Measurements from ENCODE around the gene MACC1.

Gene MACC1

GRCh38 chr7:20199015-20199737, 18.0 kb downstream of the MACC1 start:
- H3K9me3 ChIP-seq (ENCODE audit: control insufficient read depth, low read length), result no peaks in the 10 kb centered on the region
- no peak overlapping the region for H3K4me3 ChIP-seq (ENCODE audit: low read length)
- no peaks in the 10 kb centered on the region for H3K27me3 ChIP-seq (ENCODE audit: control insufficient read depth, insufficient read depth, low read length)
- H3K9ac ChIP-seq (ENCODE audit: low read length), result no peak overlapping the region
- H3K36me3 ChIP-seq (ENCODE audit: control insufficient read depth, insufficient read depth, low read length), result no peaks in the 10 kb centered on the region
- H3K4me1 ChIP-seq (ENCODE audit: control insufficient read depth, insufficient read depth, low read length), result peaks cover 7% of the 10 kb centered on the region

- H3K4me3 ChIP-seq (ENCODE audit: low read length), result no peak overlapping the region
- no peaks in the 10 kb centered on the region for H3K9me3 ChIP-seq (ENCODE audit: control insufficient read depth, low read length)
- H3K9ac ChIP-seq (ENCODE audit: low read length), result no peak overlapping the region
- H3K4me1 ChIP-seq (ENCODE audit: control insufficient read depth, insufficient read depth, low read length), result peaks cover 7% of the 10 kb centered on the region
- no peaks in the 10 kb centered on the region for H3K36me3 ChIP-seq (ENCODE audit: control insufficient read depth, insufficient read depth, low read length)
- H3K27me3 ChIP-seq (ENCODE audit: control insufficient read depth, insufficient read depth, low read length), result no peaks in the 10 kb centered on the region
Observed at GRCh38 chr7:20198260-20198659, 18.9 kb downstream of the MACC1 start.

GRCh38 chr7:20197837-20198236, 19.3 kb downstream of the MACC1 start:
- peaks cover 7% of the 10 kb centered on the region for H3K4me1 ChIP-seq (ENCODE audit: control insufficient read depth, insufficient read depth, low read length)
- no peaks in the 10 kb centered on the region for H3K36me3 ChIP-seq (ENCODE audit: control insufficient read depth, insufficient read depth, low read length)
- no peaks in the 10 kb centered on the region for H3K9me3 ChIP-seq (ENCODE audit: control insufficient read depth, low read length)
- H3K9ac ChIP-seq (ENCODE audit: low read length), result no peak overlapping the region
- no peaks in the 10 kb centered on the region for H3K27me3 ChIP-seq (ENCODE audit: control insufficient read depth, insufficient read depth, low read length)
- no peak overlapping the region for H3K4me3 ChIP-seq (ENCODE audit: low read length)

GRCh38 chr7:20197125-20197748, 19.9 kb downstream of the MACC1 start:
- Histone ChIP-seq H3K4me3 (ENCODE audit: low read length) (no peak overlapping the region), H3K9ac (ENCODE audit: low read length) (no peak overlapping the region), H3K27me3 (ENCODE audit: control insufficient read depth, insufficient read depth, low read length) (no peaks in the 10 kb centered on the region), H3K9me3 (ENCODE audit: control insufficient read depth, low read length) (no peaks in the 10 kb centered on the region), H3K4me1 (ENCODE audit: control insufficient read depth, insufficient read depth, low read length) (peaks cover 7% of the 10 kb centered on the region), H3K36me3 (ENCODE audit: control insufficient read depth, insufficient read depth, low read length) (no peaks in the 10 kb centered on the region)

- H3K36me3 ChIP-seq (ENCODE audit: control insufficient read depth, insufficient read depth, low read length), result no peaks in the 10 kb centered on the region
- H3K9me3 ChIP-seq (ENCODE audit: control insufficient read depth, low read length), result no peaks in the 10 kb centered on the region
- no peak overlapping the region for H3K4me3 ChIP-seq (ENCODE audit: low read length)
- no peak overlapping the region for H3K9ac ChIP-seq (ENCODE audit: low read length)
- peaks cover 14% of the 10 kb centered on the region for H3K4me1 ChIP-seq (ENCODE audit: control insufficient read depth, insufficient read depth, low read length)
- no peaks in the 10 kb centered on the region for H3K27me3 ChIP-seq (ENCODE audit: control insufficient read depth, insufficient read depth, low read length)
Observed at GRCh38 chr7:20194343-20194995, 22.7 kb downstream of the MACC1 start.

GRCh38 chr7:20193873-20194272, 23.3 kb downstream of the MACC1 start:
- no peaks in the 10 kb centered on the region for H3K9me3 ChIP-seq (ENCODE audit: control insufficient read depth, low read length)
- H3K9ac ChIP-seq (ENCODE audit: low read length), result no peak overlapping the region
- peaks cover 8% of the 10 kb centered on the region for H3K4me1 ChIP-seq (ENCODE audit: control insufficient read depth, insufficient read depth, low read length)
- H3K36me3 ChIP-seq (ENCODE audit: control insufficient read depth, insufficient read depth, low read length), result no peaks in the 10 kb centered on the region
- no peak overlapping the region for H3K4me3 ChIP-seq (ENCODE audit: low read length)
- no peaks in the 10 kb centered on the region for H3K27me3 ChIP-seq (ENCODE audit: control insufficient read depth, insufficient read depth, low read length)

GRCh38 chr7:20193242-20193777, 23.9 kb downstream of the MACC1 start:
- Histone ChIP-seq H3K36me3 (ENCODE audit: control insufficient read depth, insufficient read depth, low read length) (no peaks in the 10 kb centered on the region), H3K4me1 (ENCODE audit: control insufficient read depth, insufficient read depth, low read length) (peaks cover 7% of the 10 kb centered on the region), H3K9ac (ENCODE audit: low read length) (no peak overlapping the region), H3K9me3 (ENCODE audit: control insufficient read depth, low read length) (no peaks in the 10 kb centered on the region), H3K4me3 (ENCODE audit: low read length) (no peak overlapping the region), H3K27me3 (ENCODE audit: control insufficient read depth, insufficient read depth, low read length) (no peaks in the 10 kb centered on the region)

GRCh38 chr7:20191391-20191869, 25.8 kb downstream of the MACC1 start:
- H3K9me3 ChIP-seq (ENCODE audit: control insufficient read depth, low read length), result no peaks in the 10 kb centered on the region
- no peak overlapping the region for H3K4me3 ChIP-seq (ENCODE audit: low read length)
- H3K36me3 ChIP-seq (ENCODE audit: control insufficient read depth, insufficient read depth, low read length), result no peaks in the 10 kb centered on the region
- H3K27me3 ChIP-seq (ENCODE audit: control insufficient read depth, insufficient read depth, low read length), result no peaks in the 10 kb centered on the region
- H3K4me1 ChIP-seq (ENCODE audit: control insufficient read depth, insufficient read depth, low read length), result peaks cover 7% of the 10 kb centered on the region
- no peak overlapping the region for H3K9ac ChIP-seq (ENCODE audit: low read length)

GRCh38 chr7:20190560-20191390, 26.4 kb downstream of the MACC1 start:
- H3K9ac ChIP-seq (ENCODE audit: low read length), result no peak overlapping the region
- no peak overlapping the region for H3K4me3 ChIP-seq (ENCODE audit: low read length)
- H3K4me1 ChIP-seq (ENCODE audit: control insufficient read depth, insufficient read depth, low read length), result peaks cover 9% of the 10 kb centered on the region
- no peaks in the 10 kb centered on the region for H3K36me3 ChIP-seq (ENCODE audit: control insufficient read depth, insufficient read depth, low read length)
- H3K27me3 ChIP-seq (ENCODE audit: control insufficient read depth, insufficient read depth, low read length), result no peaks in the 10 kb centered on the region
- H3K9me3 ChIP-seq (ENCODE audit: control insufficient read depth, low read length), result no peaks in the 10 kb centered on the region

- Histone ChIP-seq H3K36me3 (ENCODE audit: control insufficient read depth, insufficient read depth, low read length) (no peaks in the 10 kb centered on the region), H3K4me3 (ENCODE audit: low read length) (no peak overlapping the region), H3K9ac (ENCODE audit: low read length) (no peak overlapping the region), H3K4me1 (ENCODE audit: control insufficient read depth, insufficient read depth, low read length) (peaks cover 11% of the 10 kb centered on the region), H3K27me3 (ENCODE audit: control insufficient read depth, insufficient read depth, low read length) (no peaks in the 10 kb centered on the region), H3K9me3 (ENCODE audit: control insufficient read depth, low read length) (no peaks in the 10 kb centered on the region)
Observed at GRCh38 chr7:20189852-20190251, 27.3 kb downstream of the MACC1 start.

GRCh38 chr7:20188567-20188966, 28.6 kb downstream of the MACC1 start:
- Histone ChIP-seq H3K4me1 (ENCODE audit: control insufficient read depth, insufficient read depth, low read length) (peaks cover 11% of the 10 kb centered on the region), H3K9me3 (ENCODE audit: control insufficient read depth, low read length) (no peaks in the 10 kb centered on the region), H3K4me3 (ENCODE audit: low read length) (no peak overlapping the region), H3K9ac (ENCODE audit: low read length) (no peak overlapping the region), H3K36me3 (ENCODE audit: control insufficient read depth, insufficient read depth, low read length) (no peaks in the 10 kb centered on the region), H3K27me3 (ENCODE audit: control insufficient read depth, insufficient read depth, low read length) (no peaks in the 10 kb centered on the region)

All from mucosa of stomach (tissue), 1 donor.